Heart left ventricle (tissue), 13 donors: ENCODE data around the gene MBTPS2.

Experiments used
- POLR2A ChIP-seq, 2 donors: fragments of 450-650 bp; IDR thresholded peaks; one replicate each; pipeline ENCODE4 v1.6.1; 2017; ENCODE audit warnings: antibody characterized with exemption in 2 of 2, mild to moderate bottlenecking in 2 of 2, moderate library complexity in 2 of 2
- TF ChIP-seq, protein P1 (sequence below), 12 donors: fragments of 200-600 bp; sonication (generic) in 4 of 12; IDR thresholded peaks; one replicate each; pipeline versions ENCODE4 v1.5.0 to v1.8.0; 2018 to 2022; ENCODE audit warnings: antibody characterized with exemption in 12 of 12, mild to moderate bottlenecking in 5 of 12
- donor health status: ischemic (EF 13 %, LVEDD 7.1; RV severe dilation, severe dysfunction).
- donor health status: DM: no; HTN: yes; CAD: no.
- donor health status: DM: no; HTN: no; CAD: no.
- donor health status: ischemic (EF 25% LVEDD 6.9; RV normal size, moderate dysfunction).
- donor health status: ischemic (EF 25% LVEDD 5.7; RV mildly dilated, moderate dysfunction).
- donor health status: ischemic (EF 35%, LVEDD 5.7; RV mildly dilated, moderate dysfunction).
- donor health status: nonischemic (EF 11% LVEDD 7.7; RV severe dilation, severe dysfunction).
- donor health status: DM: yes; HTN: yes; CAD: no.
- donor health status: PGD.
- donor health status: ischemic (EF 29% LVEDD 5.4; RV normal size, mild dysfunction).
- donor health status: nonischemic (EF 23%, LVEDD 6.1; RV moderate dilation, normal function).

DNA sequence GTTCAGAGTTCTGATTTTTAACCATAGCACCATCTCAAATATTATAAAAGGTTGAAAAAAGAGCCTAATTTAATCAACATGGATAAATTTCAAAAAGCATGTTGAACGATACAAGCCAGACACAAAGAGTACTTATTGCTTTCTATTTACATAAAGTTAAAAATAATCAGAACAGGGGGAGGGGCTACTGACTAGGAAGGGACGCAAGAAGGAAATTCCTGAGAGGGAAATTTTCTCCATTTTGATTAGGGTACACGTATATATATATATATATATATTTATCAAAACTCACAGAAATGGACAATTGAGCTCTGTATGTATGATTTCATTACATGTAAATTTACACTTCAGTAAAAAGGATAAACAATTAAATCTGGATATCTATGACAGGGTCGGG lies 482 bp upstream of the MBTPS2 start:
- TF ChIP-seq, protein P1, sequence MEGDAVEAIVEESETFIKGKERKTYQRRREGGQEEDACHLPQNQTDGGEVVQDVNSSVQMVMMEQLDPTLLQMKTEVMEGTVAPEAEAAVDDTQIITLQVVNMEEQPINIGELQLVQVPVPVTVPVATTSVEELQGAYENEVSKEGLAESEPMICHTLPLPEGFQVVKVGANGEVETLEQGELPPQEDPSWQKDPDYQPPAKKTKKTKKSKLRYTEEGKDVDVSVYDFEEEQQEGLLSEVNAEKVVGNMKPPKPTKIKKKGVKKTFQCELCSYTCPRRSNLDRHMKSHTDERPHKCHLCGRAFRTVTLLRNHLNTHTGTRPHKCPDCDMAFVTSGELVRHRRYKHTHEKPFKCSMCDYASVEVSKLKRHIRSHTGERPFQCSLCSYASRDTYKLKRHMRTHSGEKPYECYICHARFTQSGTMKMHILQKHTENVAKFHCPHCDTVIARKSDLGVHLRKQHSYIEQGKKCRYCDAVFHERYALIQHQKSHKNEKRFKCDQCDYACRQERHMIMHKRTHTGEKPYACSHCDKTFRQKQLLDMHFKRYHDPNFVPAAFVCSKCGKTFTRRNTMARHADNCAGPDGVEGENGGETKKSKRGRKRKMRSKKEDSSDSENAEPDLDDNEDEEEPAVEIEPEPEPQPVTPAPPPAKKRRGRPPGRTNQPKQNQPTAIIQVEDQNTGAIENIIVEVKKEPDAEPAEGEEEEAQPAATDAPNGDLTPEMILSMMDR (IDR thresholded peaks at IDR 0.05), result no peak
- no peak for TF ChIP-seq POLR2A (IDR thresholded peaks at IDR 0.05)
